Measurements from ENCODE around the gene CRBN.

Gene CRBN

DNA sequence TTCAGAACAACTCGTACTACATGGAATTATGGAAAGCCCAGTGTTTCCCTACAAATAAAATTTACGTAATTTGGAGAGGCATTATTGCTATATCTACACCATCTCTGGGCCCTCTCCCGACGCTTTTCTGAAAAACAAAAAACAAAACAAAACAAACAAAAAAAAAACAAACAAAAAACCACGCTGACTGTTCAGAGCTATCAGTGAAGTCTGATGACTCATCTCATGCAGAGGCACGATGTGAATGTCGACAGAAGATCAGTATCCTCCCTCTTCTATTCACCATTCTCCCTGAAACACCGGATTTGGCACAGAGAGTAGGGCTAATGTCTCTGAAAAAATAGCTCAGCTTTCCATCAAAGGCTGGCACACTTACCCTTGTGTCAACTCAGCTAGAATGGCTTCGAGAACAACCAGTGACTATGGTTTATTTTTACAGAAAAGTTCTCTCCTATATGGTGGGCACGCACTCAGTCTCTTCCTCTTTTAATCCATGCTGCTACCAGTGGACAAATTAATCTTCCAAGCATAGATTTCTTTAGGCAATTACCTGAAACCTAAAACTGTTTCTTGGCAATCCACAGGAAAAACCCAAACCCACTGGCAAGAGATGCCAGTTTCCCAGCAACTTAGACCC, 1.5 kb downstream of the CRBN start:
- H3K4me1 ChIP-seq (ENCODE audit: control insufficient read depth, insufficient read depth, low read length), result peaks cover 8% of the 10 kb centered on the region
- H3K9me3 ChIP-seq (ENCODE audit: control insufficient read depth, low read length), result no peaks in the 10 kb centered on the region
- WGBS, 2 experiments, result 78 to 82% methylated on average over 10 of the region's 10 CpGs
- no peak overlapping the region for H3K27ac ChIP-seq (ENCODE audit: insufficient read depth, low read depth, low read length, poor library complexity, severe bottlenecking)
- H3K36me3 ChIP-seq (ENCODE audit: control insufficient read depth, insufficient read depth, low read length), result no peaks in the 10 kb centered on the region
- peak overlapping the region; percentile 99 for H3K4me3 ChIP-seq (ENCODE audit: insufficient read depth, low read depth, low read length)
- H3K27me3 ChIP-seq (ENCODE audit: control insufficient read depth, insufficient read depth, low read length, poor library complexity, severe bottlenecking), result no peaks in the 10 kb centered on the region

GRCh38 chr3:3172627-3173026, 6.9 kb downstream of the CRBN start:
- Histone ChIP-seq H3K36me3 (ENCODE audit: control insufficient read depth, insufficient read depth, low read length) (peaks cover 9% of the 10 kb centered on the region), H3K4me3 (ENCODE audit: insufficient read depth, low read depth, low read length) (no peak overlapping the region), H3K27ac (ENCODE audit: insufficient read depth, low read depth, low read length, poor library complexity, severe bottlenecking) (no peak overlapping the region), H3K4me1 (ENCODE audit: control insufficient read depth, insufficient read depth, low read length) (no peaks in the 10 kb centered on the region), H3K27me3 (ENCODE audit: control insufficient read depth, insufficient read depth, low read length, poor library complexity, severe bottlenecking) (no peaks in the 10 kb centered on the region), H3K9me3 (ENCODE audit: control insufficient read depth, low read length) (no peaks in the 10 kb centered on the region)
- WGBS, 2 experiments, result 94 to 100% methylated on average over 1 of the region's 1 CpG

GRCh38 chr3:3170998-3171397, 8.5 kb downstream of the CRBN start:
- Histone ChIP-seq H3K9me3 (ENCODE audit: control insufficient read depth, low read length) (no peaks in the 10 kb centered on the region), H3K36me3 (ENCODE audit: control insufficient read depth, insufficient read depth, low read length) (peaks cover 23% of the 10 kb centered on the region), H3K27ac (ENCODE audit: insufficient read depth, low read depth, low read length, poor library complexity, severe bottlenecking) (no peak overlapping the region), H3K27me3 (ENCODE audit: control insufficient read depth, insufficient read depth, low read length, poor library complexity, severe bottlenecking) (no peaks in the 10 kb centered on the region), H3K4me3 (ENCODE audit: insufficient read depth, low read depth, low read length) (no peak overlapping the region), H3K4me1 (ENCODE audit: control insufficient read depth, insufficient read depth, low read length) (no peaks in the 10 kb centered on the region)
- WGBS, 2 experiments, result 83 to 93% methylated on average over 5 of the region's 5 CpGs

DNA sequence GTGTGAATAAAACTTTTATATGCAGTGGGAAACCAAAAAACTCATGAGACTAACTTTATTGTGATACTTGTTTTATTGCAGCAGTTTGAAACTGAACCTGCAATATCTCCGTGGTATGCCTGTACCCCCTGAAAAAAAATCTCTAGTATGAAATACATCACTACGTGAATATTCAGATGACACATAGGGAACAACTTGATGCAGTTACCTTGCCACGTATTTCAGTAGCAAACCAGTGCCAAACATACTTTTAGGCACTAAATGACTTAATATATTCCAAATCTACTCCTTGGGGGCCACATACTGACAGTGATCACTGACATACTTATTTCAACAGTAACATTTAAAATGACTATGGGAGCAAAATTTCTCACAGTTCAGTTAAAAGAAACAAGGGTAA, 13.8 kb downstream of the CRBN start:
- no peak overlapping the region for H3K4me3 ChIP-seq (ENCODE audit: insufficient read depth, low read depth, low read length)
- 94% methylated on average over 3 of the region's 3 CpGs for WGBS, 2 experiments
- peaks cover 31% of the 10 kb centered on the region for H3K36me3 ChIP-seq (ENCODE audit: control insufficient read depth, insufficient read depth, low read length)
- H3K4me1 ChIP-seq (ENCODE audit: control insufficient read depth, insufficient read depth, low read length), result no peaks in the 10 kb centered on the region
- H3K9me3 ChIP-seq (ENCODE audit: control insufficient read depth, low read length), result no peaks in the 10 kb centered on the region
- no peak overlapping the region for H3K27ac ChIP-seq (ENCODE audit: insufficient read depth, low read depth, low read length, poor library complexity, severe bottlenecking)
- H3K27me3 ChIP-seq (ENCODE audit: control insufficient read depth, insufficient read depth, low read length, poor library complexity, severe bottlenecking), result no peaks in the 10 kb centered on the region

DNA sequence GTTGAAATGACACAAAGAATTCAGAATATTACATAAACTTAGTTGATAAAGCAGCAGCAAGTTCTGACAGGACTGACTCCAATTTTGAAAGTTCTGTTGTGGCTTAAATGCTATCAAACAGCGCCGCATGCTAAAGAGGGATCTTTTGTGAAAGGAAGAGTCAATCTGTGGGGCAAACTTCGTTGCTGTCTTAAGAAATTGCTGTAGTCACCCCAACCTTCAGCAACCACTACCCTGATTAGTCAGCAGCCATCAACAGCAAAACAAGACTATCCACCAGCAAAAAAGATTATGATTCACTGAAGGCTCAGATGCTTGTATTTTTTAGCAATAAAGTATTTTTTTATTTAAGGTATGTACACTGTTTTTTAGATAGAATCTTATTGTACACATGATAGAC, 14.2 kb downstream of the CRBN start:
- WGBS, 2 experiments, result 67% methylated on average over 3 of the region's 3 CpGs
- no peak overlapping the region for H3K27ac ChIP-seq (ENCODE audit: insufficient read depth, low read depth, low read length, poor library complexity, severe bottlenecking)
- H3K9me3 ChIP-seq (ENCODE audit: control insufficient read depth, low read length), result no peaks in the 10 kb centered on the region
- no peaks in the 10 kb centered on the region for H3K4me1 ChIP-seq (ENCODE audit: control insufficient read depth, insufficient read depth, low read length)
- H3K36me3 ChIP-seq (ENCODE audit: control insufficient read depth, insufficient read depth, low read length), result peaks cover 31% of the 10 kb centered on the region
- no peak overlapping the region for H3K4me3 ChIP-seq (ENCODE audit: insufficient read depth, low read depth, low read length)
- H3K27me3 ChIP-seq (ENCODE audit: control insufficient read depth, insufficient read depth, low read length, poor library complexity, severe bottlenecking), result no peaks in the 10 kb centered on the region

DNA sequence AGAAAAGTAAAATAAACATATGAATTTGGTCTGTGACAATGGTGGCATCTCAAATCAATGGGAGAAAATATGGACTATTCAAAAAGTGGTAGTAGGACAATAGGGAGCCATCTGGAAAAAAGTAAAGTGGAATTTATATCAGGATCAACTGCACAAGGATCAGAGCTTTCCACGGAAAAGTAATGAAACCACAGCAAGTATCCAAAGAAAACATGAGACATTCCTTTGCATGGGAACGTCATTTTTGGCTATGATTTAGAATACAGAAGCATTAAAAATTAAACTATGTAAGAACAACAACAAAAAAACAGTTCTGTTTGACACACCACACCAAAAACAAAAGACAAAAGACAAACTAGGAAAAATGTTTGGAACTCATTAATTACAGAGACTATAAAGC, 18.7 kb downstream of the CRBN start:
- no peaks in the 10 kb centered on the region for H3K9me3 ChIP-seq (ENCODE audit: control insufficient read depth, low read length)
- 77 to 87% methylated on average over 1 to 2 of the region's 2 CpGs for WGBS, 2 experiments
- H3K27me3 ChIP-seq (ENCODE audit: control insufficient read depth, insufficient read depth, low read length, poor library complexity, severe bottlenecking), result no peaks in the 10 kb centered on the region
- H3K4me1 ChIP-seq (ENCODE audit: control insufficient read depth, insufficient read depth, low read length), result no peaks in the 10 kb centered on the region
- H3K27ac ChIP-seq (ENCODE audit: insufficient read depth, low read depth, low read length, poor library complexity, severe bottlenecking), result no peak overlapping the region
- peaks cover 13% of the 10 kb centered on the region for H3K36me3 ChIP-seq (ENCODE audit: control insufficient read depth, insufficient read depth, low read length)
- H3K4me3 ChIP-seq (ENCODE audit: insufficient read depth, low read depth, low read length), result no peak overlapping the region

- Histone ChIP-seq H3K27ac (ENCODE audit: insufficient read depth, low read depth, low read length, poor library complexity, severe bottlenecking) (no peak overlapping the region), H3K9me3 (ENCODE audit: control insufficient read depth, low read length) (no peaks in the 10 kb centered on the region), H3K4me3 (ENCODE audit: insufficient read depth, low read depth, low read length) (no peak overlapping the region), H3K4me1 (ENCODE audit: control insufficient read depth, insufficient read depth, low read length) (no peaks in the 10 kb centered on the region), H3K36me3 (ENCODE audit: control insufficient read depth, insufficient read depth, low read length) (peaks cover 14% of the 10 kb centered on the region), H3K27me3 (ENCODE audit: control insufficient read depth, insufficient read depth, low read length, poor library complexity, severe bottlenecking) (no peaks in the 10 kb centered on the region)
- WGBS, 2 experiments, result 93 to 97% methylated on average over 8 of the region's 8 CpGs
These were observed 22.0 kb downstream of the CRBN start for GRCh38 chr3:3157484-3157883.

DNA sequence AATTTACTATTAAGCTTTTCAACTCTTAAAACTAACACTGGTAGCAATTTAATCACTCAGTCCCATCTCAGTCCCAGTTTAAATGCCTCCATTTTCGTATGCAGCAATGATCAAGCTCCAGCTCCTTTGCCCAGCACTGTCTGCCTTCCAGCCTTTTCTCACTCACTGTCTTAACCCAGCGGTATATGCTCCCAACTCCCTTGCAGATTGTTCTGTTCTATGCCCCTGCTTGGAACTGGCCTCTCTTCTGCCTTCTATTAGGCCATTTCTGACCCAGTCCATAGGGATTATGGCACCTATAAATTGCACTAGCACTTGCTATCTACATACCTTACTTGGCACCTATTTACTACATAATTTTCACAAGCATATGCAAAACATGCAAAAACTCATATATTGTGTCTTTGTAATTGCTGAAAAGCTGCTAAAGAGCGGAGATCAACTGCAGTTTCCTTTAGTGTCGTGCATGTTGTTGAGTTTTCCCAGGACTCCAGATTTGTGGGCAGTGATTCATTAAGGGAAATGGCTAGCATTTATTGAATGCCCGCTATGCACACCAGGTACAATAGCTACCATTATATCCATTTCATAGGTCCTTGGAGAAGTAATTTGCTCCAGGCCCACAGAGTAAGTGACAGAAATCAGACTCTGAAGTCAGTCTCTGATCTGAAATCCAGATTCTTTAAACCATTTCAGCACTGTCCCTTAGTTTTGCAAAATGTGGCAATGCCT, 24.4 kb downstream of the CRBN start:
- Histone ChIP-seq H3K27ac (ENCODE audit: insufficient read depth, low read depth, low read length, poor library complexity, severe bottlenecking) (no peak overlapping the region), H3K4me3 (ENCODE audit: insufficient read depth, low read depth, low read length) (no peak overlapping the region), H3K27me3 (ENCODE audit: control insufficient read depth, insufficient read depth, low read length, poor library complexity, severe bottlenecking) (no peaks in the 10 kb centered on the region), H3K4me1 (ENCODE audit: control insufficient read depth, insufficient read depth, low read length) (no peaks in the 10 kb centered on the region), H3K9me3 (ENCODE audit: control insufficient read depth, low read length) (no peaks in the 10 kb centered on the region), H3K36me3 (ENCODE audit: control insufficient read depth, insufficient read depth, low read length) (peaks cover 19% of the 10 kb centered on the region)
- 91% methylated on average over 5 of the region's 5 CpGs for WGBS, 2 experiments

- Histone ChIP-seq H3K27me3 (ENCODE audit: control insufficient read depth, insufficient read depth, low read length, poor library complexity, severe bottlenecking) (no peaks in the 10 kb centered on the region), H3K4me1 (ENCODE audit: control insufficient read depth, insufficient read depth, low read length) (no peaks in the 10 kb centered on the region), H3K36me3 (ENCODE audit: control insufficient read depth, insufficient read depth, low read length) (peaks cover 24% of the 10 kb centered on the region), H3K27ac (ENCODE audit: insufficient read depth, low read depth, low read length, poor library complexity, severe bottlenecking) (no peak overlapping the region), H3K4me3 (ENCODE audit: insufficient read depth, low read depth, low read length) (no peak overlapping the region), H3K9me3 (ENCODE audit: control insufficient read depth, low read length) (no peaks in the 10 kb centered on the region)
- 100% methylated on average over 1 of the region's 1 CpG for WGBS, 2 experiments
These were observed 28.0 kb downstream of the CRBN start for GRCh38 chr3:3151513-3151912.

DNA sequence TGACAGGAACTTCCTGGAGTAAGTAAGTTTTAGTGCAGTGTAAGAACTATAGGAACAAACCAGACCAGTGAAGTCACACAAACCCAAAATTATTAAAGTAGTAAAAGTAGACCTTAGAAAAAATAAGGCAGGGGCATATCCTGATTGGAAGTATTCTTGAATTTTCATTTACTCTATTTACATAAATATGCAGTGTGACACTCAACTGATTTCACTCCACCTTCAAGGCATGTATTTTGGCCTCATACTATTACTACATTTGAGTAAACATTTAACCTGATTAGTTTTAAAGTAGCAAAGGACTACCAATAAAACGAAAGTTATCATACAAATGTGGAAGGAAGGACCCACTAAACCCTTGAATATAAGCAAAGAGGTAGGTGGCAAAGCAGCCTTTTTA, 29.9 kb downstream of the CRBN start:
- Histone ChIP-seq H3K36me3 (ENCODE audit: control insufficient read depth, insufficient read depth, low read length) (peaks cover 22% of the 10 kb centered on the region), H3K9me3 (ENCODE audit: control insufficient read depth, low read length) (no peaks in the 10 kb centered on the region), H3K27ac (ENCODE audit: insufficient read depth, low read depth, low read length, poor library complexity, severe bottlenecking) (no peak overlapping the region), H3K4me3 (ENCODE audit: insufficient read depth, low read depth, low read length) (no peak overlapping the region), H3K4me1 (ENCODE audit: control insufficient read depth, insufficient read depth, low read length) (no peaks in the 10 kb centered on the region), H3K27me3 (ENCODE audit: control insufficient read depth, insufficient read depth, low read length, poor library complexity, severe bottlenecking) (no peaks in the 10 kb centered on the region)
- 100% methylated on average over 1 of the region's 1 CpG; no CpG with 5 or more reads in 1 of the 2 experiments for WGBS, 2 experiments

All from ectodermal cell (in vitro differentiated cells).